ENCODE measurements around the gene UVRAG. TPM values are rescaled to one million over a fixed set of nuclear protein-coding genes. Genes with fewer than 3 reads are reported as not detected.

UVRAG gene
- total RNA-seq, 2 experiments from 2014 or later = 16.5 to 19.5 TPM

DNA sequence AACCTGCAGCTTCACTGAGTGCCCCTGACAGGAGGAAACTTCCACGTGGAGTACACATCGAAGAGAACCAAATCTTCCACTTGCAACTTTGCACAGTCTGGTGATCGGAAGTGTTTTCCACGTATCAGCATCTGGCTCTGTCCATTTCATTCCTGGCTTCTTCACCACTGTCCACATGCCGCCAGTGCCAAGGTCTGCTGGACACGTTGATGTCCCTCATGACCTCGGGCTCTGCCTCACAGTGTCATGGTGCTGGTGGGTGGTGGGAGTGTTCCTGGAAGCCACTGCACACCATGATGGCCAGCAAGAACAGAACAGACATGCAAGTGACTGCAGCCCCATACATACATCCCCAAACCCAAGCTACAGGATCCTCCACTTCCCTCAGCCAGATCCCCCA is 342.9 kb downstream of the UVRAG start:
- no peak for DNase-seq
- no peak for ATAC-seq (ENCODE audit: poor library complexity)
- intact Hi-C loops (cut with DNase I, micrococcal nuclease) = no loop called here
- H3K4me1 ChIP-seq (ENCODE audit: insufficient read depth, low read length) = peaks cover 10% of the 10 kb centered on the region
- Mint-ChIP-seq H3K36me3 (ENCODE audit: low read depth) (no peaks in the 10 kb centered on the region), H3K4me1 (ENCODE audit: low read depth) (peaks cover 7% of the 10 kb centered on the region), H3K27me3 (no peaks in the 10 kb centered on the region), H3K4me3 (no peak overlapping the region), H3K9me3 (no peaks in the 10 kb centered on the region), H3K27ac (no peak overlapping the region)
- H3K9me3 ChIP-seq (ENCODE audit: control insufficient read depth in 1 of 2, insufficient read depth in 1 of 2, low read length in 2 of 2) = no peaks in the 10 kb centered on the region
- ChIA-PET POLR2A (no interaction called here), CTCF (no interaction called here)
- TF ChIP-seq, protein P1, sequence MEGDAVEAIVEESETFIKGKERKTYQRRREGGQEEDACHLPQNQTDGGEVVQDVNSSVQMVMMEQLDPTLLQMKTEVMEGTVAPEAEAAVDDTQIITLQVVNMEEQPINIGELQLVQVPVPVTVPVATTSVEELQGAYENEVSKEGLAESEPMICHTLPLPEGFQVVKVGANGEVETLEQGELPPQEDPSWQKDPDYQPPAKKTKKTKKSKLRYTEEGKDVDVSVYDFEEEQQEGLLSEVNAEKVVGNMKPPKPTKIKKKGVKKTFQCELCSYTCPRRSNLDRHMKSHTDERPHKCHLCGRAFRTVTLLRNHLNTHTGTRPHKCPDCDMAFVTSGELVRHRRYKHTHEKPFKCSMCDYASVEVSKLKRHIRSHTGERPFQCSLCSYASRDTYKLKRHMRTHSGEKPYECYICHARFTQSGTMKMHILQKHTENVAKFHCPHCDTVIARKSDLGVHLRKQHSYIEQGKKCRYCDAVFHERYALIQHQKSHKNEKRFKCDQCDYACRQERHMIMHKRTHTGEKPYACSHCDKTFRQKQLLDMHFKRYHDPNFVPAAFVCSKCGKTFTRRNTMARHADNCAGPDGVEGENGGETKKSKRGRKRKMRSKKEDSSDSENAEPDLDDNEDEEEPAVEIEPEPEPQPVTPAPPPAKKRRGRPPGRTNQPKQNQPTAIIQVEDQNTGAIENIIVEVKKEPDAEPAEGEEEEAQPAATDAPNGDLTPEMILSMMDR (IDR thresholded peaks at IDR 0.05) = no peak
- H3K27me3 ChIP-seq (ENCODE audit: control insufficient read depth in 1 of 2, insufficient read depth in 2 of 2, low read length in 2 of 2) = no peaks in the 10 kb centered on the region
- H3K27ac ChIP-seq (ENCODE audit: low read depth in 1 of 2, low read length in 2 of 2) = no peak overlapping the region
- no peak overlapping the region for H3K4me3 ChIP-seq (ENCODE audit: low read length)
- no peaks in the 10 kb centered on the region for H3K36me3 ChIP-seq (ENCODE audit: insufficient read depth, low read length)

DNA sequence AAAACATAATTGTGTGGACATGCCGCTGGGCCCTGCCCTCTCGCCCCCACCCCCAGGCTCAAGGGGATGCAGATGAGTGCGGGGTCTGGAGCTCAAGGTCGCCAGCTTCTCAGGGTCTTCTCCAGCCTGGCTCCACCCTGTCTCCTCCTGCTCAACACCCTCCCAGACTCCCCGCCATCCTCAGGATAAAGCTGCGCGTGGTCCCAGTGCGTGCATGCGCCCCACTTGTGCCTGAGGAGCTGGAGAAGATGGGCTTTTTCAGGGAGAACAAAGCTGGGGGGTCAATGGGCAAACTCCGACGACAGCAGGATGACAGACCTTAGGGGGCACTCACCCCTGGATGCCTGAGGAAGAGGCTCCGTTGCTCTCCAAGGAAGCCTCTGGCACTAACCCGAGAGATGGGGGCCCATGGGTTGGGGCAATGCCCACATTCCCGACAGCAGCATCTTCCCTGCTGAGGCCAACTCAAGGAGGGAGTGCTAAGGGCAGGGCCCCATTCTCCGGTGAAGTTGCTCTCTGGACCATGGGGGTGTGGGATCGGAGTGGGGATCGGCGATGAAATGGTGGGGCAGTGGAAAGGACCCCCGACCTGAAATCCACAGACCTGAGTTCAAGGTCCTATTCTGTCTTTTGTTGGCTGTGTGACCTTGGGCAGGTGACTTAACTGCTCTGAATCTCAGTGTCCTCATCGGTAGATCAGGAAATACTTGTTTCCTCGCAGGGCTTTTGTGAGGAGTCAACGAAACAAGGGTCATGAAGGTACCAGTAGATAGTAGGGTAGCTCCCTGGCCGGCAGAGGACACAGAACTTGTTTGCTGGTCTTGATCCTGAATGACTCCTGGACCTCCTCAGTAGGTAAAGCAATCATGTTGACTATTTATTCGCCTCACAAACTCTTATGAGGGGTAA is 343.6 kb downstream of the UVRAG start:
- no peaks in the 10 kb centered on the region for H3K36me3 Mint-ChIP-seq (ENCODE audit: low read depth)
- ChIA-PET POLR2A (no interaction called here), CTCF (no interaction called here)
- Histone ChIP-seq H3K27me3 (ENCODE audit: control insufficient read depth in 1 of 2, insufficient read depth in 2 of 2, low read length in 2 of 2) (no peaks in the 10 kb centered on the region), H3K36me3 (ENCODE audit: insufficient read depth, low read length) (no peaks in the 10 kb centered on the region), H3K27ac (ENCODE audit: low read depth in 1 of 2, low read length in 2 of 2) (no peak overlapping the region), H3K4me3 (ENCODE audit: low read length) (no peak overlapping the region), H3K4me1 (ENCODE audit: insufficient read depth, low read length) (peaks cover 2% of the 10 kb centered on the region), H3K9me3 (ENCODE audit: control insufficient read depth in 1 of 2, insufficient read depth in 1 of 2, low read length in 2 of 2) (no peaks in the 10 kb centered on the region)
- DNase-seq (no peak), ATAC-seq (ENCODE audit: poor library complexity) (no peak)
- no peaks in the 10 kb centered on the region for H3K9me3 Mint-ChIP-seq
- H3K27ac Mint-ChIP-seq = no peak overlapping the region
- H3K4me3 Mint-ChIP-seq = no peak overlapping the region
- H3K27me3 Mint-ChIP-seq = no peaks in the 10 kb centered on the region
- intact Hi-C loops (cut with DNase I, micrococcal nuclease) = no loop called here
- TF ChIP-seq, protein P1 (IDR thresholded peaks at IDR 0.05) = no peak
- H3K4me1 Mint-ChIP-seq (ENCODE audit: low read depth) = no peaks in the 10 kb centered on the region

DNA sequence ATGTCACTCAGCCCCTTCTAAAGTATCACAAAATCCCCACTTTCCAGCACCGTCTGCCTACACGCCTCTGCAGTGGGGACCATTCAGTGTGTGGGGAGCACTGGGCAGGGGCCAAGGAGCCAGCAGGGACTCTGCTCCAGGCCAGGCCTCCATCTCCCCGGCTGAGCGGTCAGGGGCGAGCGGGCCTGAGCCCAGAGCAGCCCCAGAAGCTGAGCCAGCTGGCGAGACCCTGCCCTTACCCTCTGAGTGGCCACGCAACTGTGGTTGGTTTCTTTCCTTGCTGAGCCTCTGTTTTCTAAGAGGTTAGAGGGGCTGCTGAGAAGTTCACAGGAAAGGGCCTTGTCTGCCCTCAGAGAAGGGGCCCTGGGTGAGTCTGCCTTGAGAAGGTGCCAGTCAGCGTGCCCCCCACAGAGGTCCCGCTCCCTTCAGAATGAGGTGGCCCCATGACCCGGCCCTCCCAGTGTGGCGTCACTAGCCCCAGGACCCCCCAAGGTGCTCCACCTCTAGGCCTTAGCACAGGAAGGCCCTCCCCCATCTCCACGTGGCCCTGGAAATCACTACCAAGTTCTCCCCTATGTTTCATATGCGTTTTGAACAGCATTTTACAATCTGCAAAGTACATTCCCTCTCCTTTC is 344.4 kb downstream of the UVRAG start:
- Mint-ChIP-seq H3K27ac (no peak overlapping the region), H3K9me3 (no peaks in the 10 kb centered on the region), H3K27me3 (no peaks in the 10 kb centered on the region), H3K4me1 (ENCODE audit: low read depth) (no peaks in the 10 kb centered on the region), H3K4me3 (no peak overlapping the region), H3K36me3 (ENCODE audit: low read depth) (no peaks in the 10 kb centered on the region)
- DNase-seq (no peak), ATAC-seq (ENCODE audit: poor library complexity) (no peak)
- ChIA-PET POLR2A (no interaction called here), CTCF (no interaction called here)
- TF ChIP-seq, protein P1 (IDR thresholded peaks at IDR 0.05) = no peak
- H3K27me3 ChIP-seq (ENCODE audit: control insufficient read depth in 1 of 2, insufficient read depth in 2 of 2, low read length in 2 of 2) = no peaks in the 10 kb centered on the region
- no peak overlapping the region for H3K27ac ChIP-seq (ENCODE audit: low read depth in 1 of 2, low read length in 2 of 2)
- no peaks in the 10 kb centered on the region for H3K4me1 ChIP-seq (ENCODE audit: insufficient read depth, low read length)
- no peak overlapping the region for H3K4me3 ChIP-seq (ENCODE audit: low read length)
- no peaks in the 10 kb centered on the region for H3K9me3 ChIP-seq (ENCODE audit: control insufficient read depth in 1 of 2, insufficient read depth in 1 of 2, low read length in 2 of 2)
- H3K36me3 ChIP-seq (ENCODE audit: insufficient read depth, low read length) = no peaks in the 10 kb centered on the region
- intact Hi-C loops (cut with DNase I, micrococcal nuclease) = no loop called here

Data from CD4-positive, alpha-beta T cell (primary cell).